NCI-H1092 (cell line): ENCODE data around the gene UBE2B.
A peak's percentile ranks its signal among the peaks of the same experiment; 100 is the strongest.
"Not testable (repeated sequence)": the region's sequence is repeated elsewhere in the genome, so short reads cannot be mapped to it uniquely, and the experiment has no call there.

Experiments used
- DNase-seq: peaks from one replicate; lab custom pipeline; 2025; lab: John Stamatoyannopoulos, UW

The UBE2B gene

DNA sequence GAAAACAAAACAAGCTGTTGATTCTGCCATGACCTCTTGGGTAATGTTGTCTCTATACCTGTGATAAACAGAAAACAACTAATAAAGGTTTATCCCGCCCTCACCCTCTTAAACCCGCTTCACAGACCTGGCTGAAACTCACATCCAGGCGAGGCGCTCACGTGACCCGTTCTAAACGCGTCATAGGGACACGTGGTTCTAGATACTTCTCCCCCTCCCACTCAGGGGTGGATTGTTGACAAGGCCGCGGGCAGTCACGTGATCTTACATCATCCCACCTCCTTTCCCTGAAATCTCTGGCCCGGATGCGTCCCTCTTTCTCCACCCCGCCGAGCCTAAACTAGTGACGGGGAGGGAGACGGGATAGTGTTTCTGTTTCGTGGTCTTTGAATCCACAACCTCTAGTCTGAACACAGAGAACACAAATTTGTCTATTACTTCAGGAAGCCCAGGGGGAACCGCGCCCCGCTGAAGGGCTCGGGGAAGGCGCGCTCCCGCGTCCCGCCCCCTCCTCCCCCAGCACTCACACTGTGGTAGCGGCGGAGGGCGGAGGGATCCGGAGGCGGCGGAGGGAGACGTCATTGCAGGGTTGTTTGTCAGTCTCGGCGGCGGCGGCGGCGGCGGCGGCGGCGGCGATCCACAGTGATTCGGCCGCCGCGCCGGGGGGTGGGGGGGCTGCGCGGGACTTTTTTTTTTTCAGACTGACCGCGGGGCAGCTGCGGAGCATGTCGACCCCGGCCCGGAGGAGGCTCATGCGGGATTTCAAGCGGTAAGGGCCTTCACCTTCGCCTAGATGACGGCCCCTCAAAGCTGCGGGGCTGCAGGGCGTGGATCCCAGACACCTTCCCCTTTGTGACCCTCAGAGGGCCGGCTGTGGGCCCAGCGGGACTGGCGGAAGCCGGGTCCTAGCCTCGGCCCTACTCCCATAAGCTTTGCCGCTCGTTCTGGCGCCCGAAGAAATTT is at the start of gene UBE2B:
Gene UBE2B, plus strand, starts transcription at position 699 of the 963 bp plus-strand sequence. Its CDS starts 27 bp downstream, at position 726.
- DNase-seq = peak; percentile 95

DNA sequence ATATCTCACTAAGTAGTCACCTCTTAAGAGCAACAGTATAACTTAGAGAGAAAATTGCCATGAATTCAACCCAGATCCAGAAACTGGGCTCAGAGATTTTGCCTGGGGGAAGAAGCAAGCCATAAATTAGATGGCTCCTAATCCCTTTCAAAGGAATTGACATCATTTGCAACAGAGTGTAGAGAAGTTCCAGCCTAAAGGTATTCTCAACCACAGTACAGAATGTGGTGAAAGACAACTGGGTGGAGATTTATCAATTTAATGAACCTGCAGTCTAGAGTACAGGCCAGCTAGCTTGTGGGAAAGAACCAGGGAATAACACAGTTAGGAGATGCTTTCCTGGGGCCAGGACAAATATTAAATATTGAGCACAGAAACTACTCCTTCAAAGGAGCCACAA is 44.0 kb upstream of the UBE2B start:
- DNase-seq = no peak

DNA sequence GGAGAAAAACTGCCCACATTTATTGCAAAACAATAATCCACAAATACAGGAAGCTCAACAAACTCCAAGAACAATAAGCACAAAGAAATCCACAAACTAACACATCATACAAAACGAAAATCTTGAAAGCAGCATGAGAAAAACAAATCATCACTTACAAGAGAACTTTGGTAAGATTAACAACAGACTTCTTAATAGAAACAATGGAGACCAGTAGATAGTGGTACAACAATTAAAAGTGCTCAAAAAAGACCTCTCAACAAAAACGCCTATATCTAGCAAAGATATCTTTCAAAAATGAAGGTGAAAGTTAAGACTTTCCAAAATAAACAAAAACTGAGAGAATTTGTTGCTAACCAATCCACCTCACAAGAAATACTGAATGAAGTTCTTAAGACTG is 42.8 kb upstream of the UBE2B start:
- DNase-seq = no peak

- DNase-seq = not testable (repeated sequence)
These were observed 34.5 kb upstream of the UBE2B start for GRCh38 chr5:134336833-134337232.

- not testable (repeated sequence) for DNase-seq
These were observed 27.9 kb upstream of the UBE2B start for GRCh38 chr5:134343500-134343899.

DNA sequence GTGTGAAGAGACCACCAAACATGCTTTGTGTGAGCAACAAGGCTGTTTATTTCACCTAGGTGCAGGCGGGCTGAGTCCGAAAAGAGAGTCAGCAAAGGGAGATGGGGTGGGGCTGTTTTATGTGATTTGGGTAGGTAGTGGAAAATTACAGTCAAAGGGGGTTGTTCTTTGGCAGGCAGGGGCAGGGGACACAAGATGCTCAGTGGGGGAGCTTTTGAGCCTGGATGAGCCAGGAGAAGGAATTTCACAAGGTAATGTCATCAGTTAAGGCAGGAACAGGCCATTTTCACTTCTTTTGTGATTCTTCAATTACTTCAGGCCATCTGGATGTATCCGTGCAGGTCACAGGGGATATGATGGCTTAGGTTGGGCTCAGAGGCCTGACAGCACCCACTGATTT is 25.9 kb upstream of the UBE2B start:
- DNase-seq = not testable (repeated sequence)

DNA sequence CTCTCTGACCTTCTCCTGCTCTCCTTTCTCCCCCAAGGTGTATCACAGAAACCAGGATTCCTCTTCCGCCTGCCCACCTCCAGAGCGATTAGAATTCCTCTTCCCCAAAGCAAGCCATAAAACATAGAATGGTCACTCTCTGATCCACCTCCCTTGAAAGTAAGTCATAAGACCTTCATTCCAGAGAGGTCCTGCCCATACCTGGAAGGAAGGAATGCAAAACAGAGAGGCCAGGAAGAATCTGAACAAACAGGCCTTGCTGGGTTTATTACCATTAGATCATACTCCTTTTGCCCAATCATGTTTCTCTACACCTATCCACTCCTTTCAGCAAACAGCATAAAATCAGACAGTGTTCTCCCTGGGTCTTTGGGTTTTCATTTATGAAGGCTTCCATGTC is 25.4 kb upstream of the UBE2B start:
- DNase-seq = no peak

DNA sequence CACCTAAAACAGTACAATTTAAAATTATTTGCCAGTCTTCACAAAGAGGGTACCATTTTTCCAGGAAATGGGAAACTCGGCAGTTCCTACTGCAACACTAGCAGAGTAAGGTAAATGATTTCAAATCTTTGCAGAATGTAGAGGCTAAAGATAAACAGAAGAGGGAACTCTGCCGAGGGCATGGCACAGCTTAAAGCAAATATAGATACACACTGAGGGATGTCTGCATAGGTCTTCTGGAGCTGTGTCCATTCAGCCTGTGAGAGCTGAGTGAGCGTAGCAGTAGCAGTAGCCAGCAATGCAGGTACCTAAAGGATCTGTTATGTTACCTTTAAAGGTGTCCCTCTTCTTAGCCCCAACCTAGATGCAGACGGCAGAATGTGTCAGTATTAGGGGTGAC is 21.9 kb upstream of the UBE2B start:
- no peak for DNase-seq

- no peak for DNase-seq
These were observed 15.7 kb upstream of the UBE2B start for GRCh38 chr5:134355681-134356080.

- no peak for DNase-seq
These were observed 5.8 kb upstream of the UBE2B start for GRCh38 chr5:134365604-134366003.

GRCh38 chr5:134370311-134370870 is 978 bp upstream of the UBE2B start:
- DNase-seq = no peak

DNA sequence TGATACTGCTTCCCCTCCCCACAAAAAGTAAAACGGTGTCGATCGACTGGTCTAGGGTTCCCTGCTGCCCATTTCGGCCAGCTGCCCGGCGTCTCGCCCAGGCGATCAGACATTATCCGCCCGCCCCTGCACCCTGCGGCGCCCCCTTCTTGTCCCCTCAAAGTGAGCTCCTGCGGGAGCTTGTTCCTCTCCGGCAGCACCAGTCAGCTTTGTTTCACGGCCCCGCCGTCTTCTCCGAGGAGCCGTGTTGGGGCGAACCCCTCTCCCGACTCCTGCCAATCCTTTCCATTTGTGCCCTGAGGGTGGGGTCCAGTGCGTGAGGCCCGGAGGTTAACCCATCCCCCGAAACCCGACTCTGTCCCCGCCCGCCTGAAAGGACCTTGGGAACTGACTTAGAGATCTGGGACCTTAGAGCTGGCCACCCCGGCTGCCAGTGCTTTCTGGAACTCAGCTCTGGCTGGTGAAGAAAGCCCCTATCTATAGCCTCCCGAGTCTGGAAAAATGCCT is 518 bp downstream of the UBE2B start:
- no peak for DNase-seq

- not testable (repeated sequence) for DNase-seq
These were observed 2.3 kb downstream of the UBE2B start for GRCh38 chr5:134373633-134374032.

DNA sequence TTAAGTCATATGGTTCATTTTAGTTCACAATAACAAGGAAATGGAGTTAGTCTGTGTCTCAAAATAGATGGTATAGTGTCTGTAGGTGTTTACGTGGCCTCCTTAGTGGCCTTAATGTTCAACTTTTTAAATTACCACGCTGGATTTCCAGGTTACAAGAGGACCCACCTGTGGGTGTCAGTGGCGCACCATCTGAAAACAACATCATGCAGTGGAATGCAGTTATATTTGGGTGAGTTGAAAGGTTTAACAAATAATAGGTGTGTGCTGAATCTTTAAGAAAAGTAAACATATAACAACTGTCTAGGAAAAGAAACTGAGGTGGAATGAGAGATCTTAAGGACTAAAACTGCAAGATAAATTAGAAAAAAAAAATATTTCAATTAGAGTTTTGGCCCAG is 2.9 kb downstream of the UBE2B start:
- no peak for DNase-seq

GRCh38 chr5:134380346-134380745 is 9.0 kb downstream of the UBE2B start:
- DNase-seq = no peak

GRCh38 chr5:134382204-134382603 is 10.8 kb downstream of the UBE2B start:
- not testable (repeated sequence) for DNase-seq

GRCh38 chr5:134383980-134384697 is 12.8 kb downstream of the UBE2B start:
- no peak for DNase-seq

GRCh38 chr5:134387443-134387842 is 16.1 kb downstream of the UBE2B start:
- no peak for DNase-seq

GRCh38 chr5:134392301-134392700 is 20.9 kb downstream of the UBE2B start:
- DNase-seq = no peak

DNA sequence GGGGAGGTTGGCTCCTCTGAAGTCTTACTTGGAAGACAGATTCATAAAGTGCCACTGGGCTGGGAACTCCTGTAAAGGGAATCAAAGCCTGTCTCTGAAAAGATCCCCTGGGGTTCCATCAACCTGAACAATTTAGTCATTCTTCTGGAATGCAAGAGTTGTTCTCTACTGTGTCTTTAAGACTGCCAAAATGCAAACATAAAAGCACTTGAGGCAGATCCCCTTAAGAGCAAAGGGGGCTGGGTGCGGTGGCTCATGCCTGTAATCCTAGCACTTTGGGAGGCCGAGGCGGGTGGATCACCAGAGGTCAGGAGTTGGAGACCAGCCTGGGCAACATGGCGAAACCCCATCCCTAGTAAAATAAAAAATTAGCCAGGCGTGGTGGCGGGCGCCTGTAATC is 23.6 kb downstream of the UBE2B start:
- DNase-seq = no peak

- no peak for DNase-seq
These were observed 24.9 kb downstream of the UBE2B start for GRCh38 chr5:134396274-134396673.

GRCh38 chr5:134397196-134397595 is 25.8 kb downstream of the UBE2B start:
- no peak for DNase-seq
